ENCODE data around the gene CEACAM16.
"Not testable (repeated sequence)": the region's sequence is repeated elsewhere in the genome, so short reads cannot be mapped to it uniquely, and the experiment has no call there.

Gene CEACAM16

DNA sequence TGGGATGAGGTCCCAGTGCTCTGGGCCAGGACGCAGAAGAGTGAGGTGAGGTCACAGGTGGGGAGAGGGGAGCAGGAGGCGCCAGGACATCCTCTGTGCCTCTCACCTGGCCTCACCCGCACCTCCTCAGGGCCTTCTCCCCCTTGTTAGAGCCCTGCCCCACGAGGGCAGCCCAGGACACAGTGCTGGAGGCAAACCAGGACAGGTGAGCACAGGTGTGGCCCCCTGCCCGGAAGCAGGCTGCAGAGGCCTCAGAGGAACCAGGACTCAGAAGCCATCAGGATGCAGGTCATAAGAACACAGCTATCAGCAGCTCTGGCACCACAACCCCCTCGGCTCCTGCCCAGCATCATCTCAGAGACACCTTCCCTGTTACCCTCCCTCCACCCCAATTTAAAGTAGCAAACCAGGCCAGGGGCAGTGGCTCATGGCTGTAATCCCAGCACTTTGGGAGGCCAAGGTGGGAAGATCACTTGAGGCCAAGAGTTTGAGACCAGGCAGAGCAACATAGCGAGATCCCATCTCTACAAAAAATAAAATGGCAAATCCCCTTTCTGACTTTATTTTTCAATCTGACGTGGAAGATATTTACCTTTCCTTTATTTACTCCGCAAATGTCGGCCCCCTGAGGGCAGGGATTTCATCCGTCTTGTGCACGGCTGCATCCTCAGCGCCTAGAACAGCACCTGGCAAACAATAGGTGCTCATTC is at the start of gene CEACAM16:
Gene CEACAM16, plus strand, starts transcription at position 660 of the 710 bp plus-strand sequence. CDS start 2,306 bp downstream, outside the sequence.
- no peak for DNase-seq

DNA sequence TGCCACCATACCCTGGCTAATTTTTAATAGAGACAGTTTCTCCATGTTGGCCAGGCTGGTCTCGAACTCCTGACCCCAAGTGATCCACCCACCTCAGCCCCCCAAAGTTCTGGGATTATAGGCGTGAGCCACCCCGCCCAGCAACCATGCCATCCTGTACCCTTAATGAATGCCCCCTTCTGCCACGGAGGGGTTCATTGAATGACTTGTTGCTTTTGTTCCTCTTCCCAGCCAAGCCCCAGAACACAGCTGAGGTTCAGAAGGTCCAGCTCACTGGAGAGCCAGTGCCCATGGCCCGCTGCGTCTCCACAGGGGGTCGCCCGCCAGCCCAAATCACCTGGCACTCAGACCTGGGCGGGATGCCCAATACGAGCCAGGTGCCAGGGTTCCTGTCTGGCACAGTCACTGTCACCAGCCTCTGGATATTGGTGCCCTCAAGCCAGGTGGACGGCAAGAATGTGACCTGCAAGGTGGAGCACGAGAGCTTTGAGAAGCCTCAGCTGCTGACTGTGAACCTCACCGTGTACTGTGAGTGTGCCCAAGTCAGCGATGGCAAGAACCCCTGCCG is 49.3 kb upstream of the CEACAM16 start:
- DNase-seq = no peak

GRCh38 chr19:44653343-44653742 is 45.6 kb upstream of the CEACAM16 start:
- no peak for DNase-seq

- peak; percentile 25 for DNase-seq
Measured at GRCh38 chr19:44653977-44654774, 44.8 kb upstream of the CEACAM16 start.

DNA sequence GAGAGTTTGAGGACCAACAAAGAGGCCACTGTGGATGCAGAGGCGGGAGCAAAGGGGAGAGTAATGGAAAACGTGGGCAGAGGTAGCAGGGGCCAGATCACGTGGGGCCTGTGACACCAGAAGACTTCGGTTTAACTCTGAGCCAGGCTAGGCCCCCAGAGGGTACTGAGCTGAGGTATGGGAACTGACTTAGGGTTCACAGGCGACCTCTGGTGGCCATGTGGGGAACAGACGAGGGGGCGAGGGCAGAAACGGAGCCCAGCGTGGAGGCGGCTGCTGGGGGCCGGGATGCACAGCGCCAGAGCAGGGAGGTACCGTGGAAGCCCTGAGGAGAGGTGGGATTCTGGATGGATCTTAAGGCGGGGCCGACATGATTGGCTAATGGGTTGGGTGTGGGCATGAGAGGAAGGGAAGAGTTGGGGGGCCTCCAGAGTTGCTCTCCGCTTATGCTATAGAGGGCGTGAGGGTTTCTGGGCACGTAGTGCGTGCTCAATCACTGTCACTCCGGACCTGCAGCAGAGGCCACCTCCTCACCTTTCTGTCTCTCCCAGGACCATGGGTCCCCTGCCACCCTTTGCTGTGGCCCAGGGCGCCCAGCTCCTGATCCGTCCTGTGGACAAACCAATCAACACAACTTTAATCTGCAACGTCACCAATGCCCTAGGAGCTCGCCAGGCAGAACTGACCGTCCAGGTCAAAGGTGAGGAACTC is 41.6 kb upstream of the CEACAM16 start:
- DNase-seq = peak; percentile 41

- no peak for DNase-seq
Measured at GRCh38 chr19:44658069-44658733, 40.8 kb upstream of the CEACAM16 start.

- DNase-seq = no peak
Measured at GRCh38 chr19:44660081-44660480, 38.9 kb upstream of the CEACAM16 start.

DNA sequence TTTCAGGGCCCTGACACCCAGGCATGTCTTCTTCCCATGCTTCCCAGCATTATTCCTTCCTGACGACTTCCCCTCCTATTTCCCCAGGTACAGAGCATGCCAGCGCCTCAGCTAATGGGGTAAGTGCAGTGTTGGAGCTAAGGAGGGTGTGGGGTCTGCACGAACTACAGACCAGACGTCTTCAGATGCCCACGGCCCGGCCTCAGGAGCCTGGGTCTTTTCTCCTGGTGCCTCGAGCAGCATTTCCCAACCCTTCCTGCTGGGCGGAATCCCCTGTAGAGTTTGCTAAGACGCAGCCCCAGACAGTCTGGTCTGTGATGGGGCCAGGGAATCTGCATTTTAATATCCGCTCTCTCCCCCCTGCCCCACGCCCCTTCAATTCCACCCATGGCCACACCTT is 37.7 kb upstream of the CEACAM16 start:
- DNase-seq = no peak

- DNase-seq = peak; percentile 76
Measured at GRCh38 chr19:44661904-44662303, 37.0 kb upstream of the CEACAM16 start.

- no peak for DNase-seq
Measured at GRCh38 chr19:44662691-44663385, 36.1 kb upstream of the CEACAM16 start.

GRCh38 chr19:44663996-44664395 is 35.0 kb upstream of the CEACAM16 start:
- no peak for DNase-seq

DNA sequence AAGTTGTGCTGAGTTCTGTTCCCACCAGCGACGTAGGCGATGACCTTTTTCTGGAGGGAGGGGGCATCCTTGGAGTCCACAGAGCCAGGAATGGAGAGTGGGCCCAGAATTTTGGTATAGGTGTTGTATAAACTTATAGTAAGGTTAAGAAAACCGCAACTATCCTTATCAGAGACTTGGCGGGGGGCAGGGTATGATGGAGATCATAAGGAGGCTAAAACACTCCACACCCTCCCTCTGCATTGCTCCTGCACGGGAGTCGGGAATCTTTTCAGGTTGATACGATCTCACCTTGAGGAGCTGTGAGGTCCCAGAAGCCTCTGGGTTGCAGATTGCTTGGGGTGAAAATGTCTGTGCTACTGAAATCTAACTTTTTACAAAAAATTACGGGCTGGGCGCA is 34.0 kb upstream of the CEACAM16 start:
- DNase-seq = no peak

DNA sequence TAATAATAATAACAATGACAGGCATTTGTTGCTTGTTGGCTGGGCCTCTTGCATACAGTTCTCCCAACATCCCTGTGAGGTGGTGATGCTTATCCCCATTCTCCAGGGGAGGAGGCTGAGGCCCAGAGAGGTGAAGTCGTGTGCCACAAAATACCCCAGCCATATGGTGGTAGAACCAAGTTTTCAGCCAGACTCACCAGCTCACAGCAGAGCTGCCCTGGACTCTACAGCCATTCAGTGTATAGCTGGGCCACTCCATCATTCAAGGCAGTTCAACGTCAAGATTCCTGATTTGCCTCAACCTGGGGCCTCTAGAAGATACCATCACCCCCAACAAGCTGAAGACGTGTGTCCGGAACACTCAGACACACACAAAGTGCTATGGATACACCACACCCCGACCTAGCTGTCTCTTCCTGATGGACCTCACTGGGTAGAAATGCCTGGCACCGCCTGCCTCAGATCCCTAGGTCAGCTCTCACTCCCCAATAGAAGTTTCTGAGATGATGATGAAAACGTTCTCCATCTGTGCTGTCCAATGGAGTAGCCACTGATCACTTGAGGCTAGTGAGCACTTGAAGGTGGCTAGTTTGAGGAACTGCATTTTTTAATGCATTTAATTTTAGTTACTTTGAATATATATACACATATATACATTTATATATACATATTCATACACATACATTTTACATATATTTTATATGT is 31.9 kb upstream of the CEACAM16 start:
- DNase-seq = no peak

- no peak for DNase-seq
Measured at GRCh38 chr19:44668985-44669764, 29.8 kb upstream of the CEACAM16 start.

DNA sequence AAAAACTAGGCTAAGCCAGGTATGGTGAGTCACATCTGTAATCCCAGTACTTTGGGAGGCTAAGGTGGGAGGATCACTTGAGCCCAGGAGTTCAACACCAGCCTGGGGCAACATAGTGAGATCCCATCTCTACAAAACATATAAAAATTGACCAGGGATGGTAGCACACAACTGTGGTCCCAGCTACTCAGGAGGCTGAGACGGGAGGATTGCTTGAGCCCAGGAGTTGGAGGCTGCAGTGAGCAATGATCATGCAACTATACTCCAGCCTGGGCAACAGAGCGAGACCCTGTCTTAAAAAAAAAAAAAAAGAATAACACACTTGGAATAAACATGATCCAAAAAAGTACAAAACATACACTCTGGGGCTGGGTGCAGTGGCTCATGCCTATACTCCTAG is 28.9 kb upstream of the CEACAM16 start:
- DNase-seq = not testable (repeated sequence)

GRCh38 chr19:44671400-44671799 is 27.6 kb upstream of the CEACAM16 start, which contains the start of gene CEACAM19:
Gene CEACAM19 (plus strand): TSS chr19:44671482. CDS start chr19:44671932, 450 bp downstream.
- DNase-seq = no peak

GRCh38 chr19:44672226-44672625 is 26.7 kb upstream of the CEACAM16 start:
- no peak for DNase-seq

DNA sequence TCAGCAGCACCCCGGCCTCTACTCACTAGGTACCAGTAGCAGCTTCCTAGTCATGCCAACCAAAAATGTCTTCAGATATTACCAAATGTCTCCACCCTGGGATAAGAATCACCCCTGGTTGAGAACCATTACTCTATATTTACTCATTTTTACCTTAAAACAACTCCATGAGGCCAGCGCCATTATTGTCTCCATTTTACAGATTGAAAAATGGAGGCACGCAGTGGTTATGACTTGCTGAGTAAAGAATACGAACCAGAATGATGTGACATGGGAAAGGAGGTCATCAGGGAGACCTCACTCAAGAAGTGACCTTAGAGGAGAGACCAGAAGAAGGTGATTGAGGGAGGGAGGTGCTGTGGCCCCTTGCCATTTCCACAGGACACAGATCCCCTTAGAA is 25.4 kb upstream of the CEACAM16 start:
- DNase-seq = no peak

- no peak for DNase-seq
Measured at GRCh38 chr19:44675521-44675920, 23.4 kb upstream of the CEACAM16 start.

- DNase-seq = peak; percentile 36
Measured at GRCh38 chr19:44677019-44677811, 21.7 kb upstream of the CEACAM16 start.

Data from NCI-H2171 treated with DMSO at 0.1 percent for 48 hours (cell line).